Neutrophil (primary cell): ENCODE measurements around the gene OR4D10.

Experiments
- H3K27ac ChIP-seq: fragments of 200-600 bp; sonication (generic); 2 replicates; pipeline ENCODE4 v1.5.1; 2016; ENCODE audit warnings: mild to moderate bottlenecking, moderate library complexity
- H3K27me3 ChIP-seq: fragments of 200-600 bp; sonication (generic); 2 replicates; pipeline ENCODE4 v1.6.0; 2016; ENCODE audit warnings: mild to moderate bottlenecking
- H3K36me3 ChIP-seq: fragments of 200-600 bp; sonication (generic); 2 replicates; pipeline ENCODE4 v1.5.1; 2017
- H3K4me1 ChIP-seq, 2 experiments: fragments of 200-600 bp in 1 of 2; sonication (generic) in 1 of 2; 1 replicate in 1 of 2; 2 replicates in 1 of 2; pipeline versions ENCODE4 v1.5.1 to v1.6.1; 2013 to 2016; ENCODE audit warnings: low read depth in 1 of 2, low read length in 1 of 2, mild to moderate bottlenecking in 1 of 2, moderate library complexity in 1 of 2; ENCODE audit not compliant: control insufficient read depth in 1 of 2, insufficient read depth in 1 of 2
- H3K4me3 ChIP-seq, 2 experiments: fragments of 200-600 bp in 1 of 2; sonication (generic) in 1 of 2; 1 replicate in 1 of 2; 2 replicates in 1 of 2; pipeline ENCODE4 v1.5.1; 2013 to 2016; ENCODE audit warnings: low read depth in 1 of 2, low read length in 1 of 2, mild to moderate bottlenecking in 1 of 2, moderate library complexity in 1 of 2
- H3K9me3 ChIP-seq: fragments of 200-600 bp; sonication (generic); 2 replicates; pipeline ENCODE4 v1.5.1; 2016
- CTCF ChIP-seq: fragments of 200-600 bp; sonication (generic); IDR thresholded peaks from 2 replicates; pipeline ENCODE4 v1.5.1; 2016; ENCODE audit warnings: antibody characterized with exemption

OR4D10 gene

GRCh38 chr11:59459916-59460315 is 13.2 kb upstream of the OR4D10 start:
- Histone ChIP-seq H3K27me3 (no peaks in the 10 kb centered on the region), H3K4me3 (no peak overlapping the region), H3K4me1 (no peaks in the 10 kb centered on the region), H3K9me3 (no peaks in the 10 kb centered on the region), H3K36me3 (no peaks in the 10 kb centered on the region), H3K27ac (no peak overlapping the region)
- no peak for TF ChIP-seq CTCF

- Histone ChIP-seq H3K27ac (no peak overlapping the region), H3K27me3 (no peaks in the 10 kb centered on the region), H3K36me3 (no peaks in the 10 kb centered on the region), H3K4me1 (no peaks in the 10 kb centered on the region), H3K4me3 (no peak overlapping the region), H3K9me3 (no peaks in the 10 kb centered on the region)
- TF ChIP-seq CTCF: no peak
Observed at GRCh38 chr11:59463190-59463641, 9.9 kb upstream of the OR4D10 start.

GRCh38 chr11:59475176-59475575 is 2.1 kb downstream of the OR4D10 start:
- no peaks in the 10 kb centered on the region for H3K9me3 ChIP-seq
- H3K4me1 ChIP-seq: no peaks in the 10 kb centered on the region
- no peak overlapping the region for H3K27ac ChIP-seq
- H3K4me3 ChIP-seq: no peak overlapping the region
- no peaks in the 10 kb centered on the region for H3K36me3 ChIP-seq
- no peaks in the 10 kb centered on the region for H3K27me3 ChIP-seq
- no peak for TF ChIP-seq CTCF

- Histone ChIP-seq H3K36me3 (no peaks in the 10 kb centered on the region), H3K4me3 (no peak overlapping the region), H3K27me3 (no peaks in the 10 kb centered on the region), H3K27ac (no peak overlapping the region), H3K9me3 (no peaks in the 10 kb centered on the region), H3K4me1 (no peaks in the 10 kb centered on the region)
- no peak for TF ChIP-seq CTCF
Observed at GRCh38 chr11:59479906-59480305, 6.8 kb downstream of the OR4D10 start.

- H3K4me1 ChIP-seq: no peaks in the 10 kb centered on the region
- no peak overlapping the region for H3K27ac ChIP-seq
- no peaks in the 10 kb centered on the region for H3K9me3 ChIP-seq
- H3K36me3 ChIP-seq: no peaks in the 10 kb centered on the region
- no peak for TF ChIP-seq CTCF
- H3K27me3 ChIP-seq: no peaks in the 10 kb centered on the region
- H3K4me3 ChIP-seq: no peak overlapping the region
Observed at GRCh38 chr11:59480359-59480758, 7.2 kb downstream of the OR4D10 start.

GRCh38 chr11:59501931-59502330 is 28.8 kb downstream of the OR4D10 start:
- TF ChIP-seq CTCF: no peak
- no peaks in the 10 kb centered on the region for H3K4me1 ChIP-seq
- no peaks in the 10 kb centered on the region for H3K27me3 ChIP-seq
- no peaks in the 10 kb centered on the region for H3K9me3 ChIP-seq
- H3K27ac ChIP-seq: no peak overlapping the region
- no peak overlapping the region for H3K4me3 ChIP-seq
- H3K36me3 ChIP-seq: no peaks in the 10 kb centered on the region
